Stimulated activated CD4-positive, alpha-beta T cell treated with anti-CD3 and anti-CD28 coated beads, Interleukin-12 subunit alpha, Interleukin-12 subunit beta, amount 100 ng/mL, for 48 hours (primary cell): Measurements from ENCODE around the gene PKDCC.
"Not testable (repeated sequence)": the region's sequence is repeated elsewhere in the genome, so short reads cannot be mapped to it uniquely, and the experiment has no call there.

ENCODE experiments used
- DNase-seq, 3 donors: peaks; one replicate each; pipeline ENCODE4 v3.0.0-alpha.2; 2020; ENCODE audit warnings: low read depth in 2 of 3, low spot score in 1 of 3

PKDCC gene

GRCh38 chr2:42030200-42030759 lies 17.5 kb upstream of the PKDCC start:
- no peak for DNase-seq

- no peak for DNase-seq
Measured at GRCh38 chr2:42030829-42031228, 17.0 kb upstream of the PKDCC start.

- no peak for DNase-seq
Measured at GRCh38 chr2:42031281-42032223, 16.3 kb upstream of the PKDCC start.

GRCh38 chr2:42032224-42032620 lies 15.6 kb upstream of the PKDCC start:
- DNase-seq, result no peak

- no peak for DNase-seq
Measured at GRCh38 chr2:42032745-42033144, 15.1 kb upstream of the PKDCC start.

- not testable (repeated sequence) for DNase-seq
Measured at GRCh38 chr2:42034096-42034495, 13.7 kb upstream of the PKDCC start.

GRCh38 chr2:42035241-42035640 lies 12.6 kb upstream of the PKDCC start:
- DNase-seq, result no peak

- DNase-seq, result no peak
Measured at GRCh38 chr2:42036413-42036812, 11.4 kb upstream of the PKDCC start.

GRCh38 chr2:42036940-42037339 lies 10.9 kb upstream of the PKDCC start:
- DNase-seq, result no peak

- DNase-seq, result no peak
Measured at GRCh38 chr2:42040643-42041278, 7.1 kb upstream of the PKDCC start.

GRCh38 chr2:42041377-42042127 lies 6.3 kb upstream of the PKDCC start:
- no peak for DNase-seq

- DNase-seq, result no peak
Measured at GRCh38 chr2:42042631-42043355, 5.0 kb upstream of the PKDCC start.

GRCh38 chr2:42043789-42044394 lies 3.9 kb upstream of the PKDCC start:
- DNase-seq, result no peak

- DNase-seq, result no peak
Measured at GRCh38 chr2:42044939-42045338, 2.9 kb upstream of the PKDCC start.

- DNase-seq, result no peak
Measured at GRCh38 chr2:42045352-42045751, 2.5 kb upstream of the PKDCC start.

GRCh38 chr2:42045848-42046748 lies 1.7 kb upstream of the PKDCC start:
- no peak for DNase-seq

- no peak for DNase-seq
Measured at GRCh38 chr2:42046819-42047487, 868 bp upstream of the PKDCC start.

GRCh38 chr2:42048299-42049220 lies 739 bp downstream of the PKDCC start:
- DNase-seq, result no peak
